Cardiac fibroblast (primary cell): ENCODE results near the gene PACRG.

Experiments
- DNase-seq, 2 donors: peaks; one replicate each; pipeline versions ENCODE4 v3.0.0 to v3.0.0-alpha.2; 2010; ENCODE audit warnings: low read depth in 2 of 2
- H3K4me3 ChIP-seq, 2 donors: replicated peaks in 1 of 2; 1 replicate in 1 of 2; 2 replicates in 1 of 2; pipeline ENCODE4 v1.5.1; 2011; ENCODE audit warnings: low read depth in 2 of 2, low read length in 2 of 2, mild to moderate bottlenecking in 2 of 2, moderate library complexity in 1 of 2
- TF ChIP-seq, protein P1 (sequence below): IDR thresholded peaks from one replicate; pipeline ENCODE4 v1.5.1; 2011; ENCODE audit warnings: low read depth, mild to moderate bottlenecking, low read length, inconsistent platforms

Gene PACRG

DNA sequence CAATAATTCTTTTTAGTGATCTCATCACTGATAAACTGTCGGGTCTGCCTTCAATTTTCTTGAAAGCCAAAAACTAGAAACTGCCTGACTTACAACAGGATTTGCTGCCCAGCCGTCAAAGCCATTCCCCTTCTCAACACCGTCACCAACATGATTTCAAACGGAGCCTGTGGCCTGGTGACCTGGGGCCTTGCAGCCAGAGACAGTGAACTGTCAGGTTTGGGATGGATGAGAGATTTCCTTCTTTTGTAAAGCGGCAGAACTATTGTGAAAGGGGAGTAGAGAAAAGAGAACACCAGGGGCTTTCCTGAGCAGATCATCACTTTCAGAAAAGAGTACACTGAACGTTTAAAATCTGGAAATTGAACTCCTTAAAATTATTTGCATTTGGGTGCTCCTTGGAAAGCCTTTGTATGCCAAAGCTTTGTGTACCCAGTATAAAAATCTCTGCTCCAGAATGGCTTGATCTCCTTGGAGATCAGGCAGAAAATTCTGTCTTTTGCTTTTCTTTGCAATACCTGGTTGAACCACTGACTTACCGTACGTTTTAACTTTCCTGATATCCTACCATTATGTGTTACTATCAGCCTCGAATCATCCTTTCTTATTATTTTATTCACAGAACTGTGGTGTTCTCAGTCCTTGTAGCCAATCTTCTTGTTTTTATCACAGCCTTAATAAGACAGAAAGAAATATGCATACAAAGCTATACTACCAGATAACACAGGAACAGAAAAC, 125.2 kb downstream of the PACRG start:
- no peak overlapping the region for H3K4me3 ChIP-seq
- DNase-seq = no peak
- TF ChIP-seq, protein P1, sequence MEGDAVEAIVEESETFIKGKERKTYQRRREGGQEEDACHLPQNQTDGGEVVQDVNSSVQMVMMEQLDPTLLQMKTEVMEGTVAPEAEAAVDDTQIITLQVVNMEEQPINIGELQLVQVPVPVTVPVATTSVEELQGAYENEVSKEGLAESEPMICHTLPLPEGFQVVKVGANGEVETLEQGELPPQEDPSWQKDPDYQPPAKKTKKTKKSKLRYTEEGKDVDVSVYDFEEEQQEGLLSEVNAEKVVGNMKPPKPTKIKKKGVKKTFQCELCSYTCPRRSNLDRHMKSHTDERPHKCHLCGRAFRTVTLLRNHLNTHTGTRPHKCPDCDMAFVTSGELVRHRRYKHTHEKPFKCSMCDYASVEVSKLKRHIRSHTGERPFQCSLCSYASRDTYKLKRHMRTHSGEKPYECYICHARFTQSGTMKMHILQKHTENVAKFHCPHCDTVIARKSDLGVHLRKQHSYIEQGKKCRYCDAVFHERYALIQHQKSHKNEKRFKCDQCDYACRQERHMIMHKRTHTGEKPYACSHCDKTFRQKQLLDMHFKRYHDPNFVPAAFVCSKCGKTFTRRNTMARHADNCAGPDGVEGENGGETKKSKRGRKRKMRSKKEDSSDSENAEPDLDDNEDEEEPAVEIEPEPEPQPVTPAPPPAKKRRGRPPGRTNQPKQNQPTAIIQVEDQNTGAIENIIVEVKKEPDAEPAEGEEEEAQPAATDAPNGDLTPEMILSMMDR = no peak

DNA sequence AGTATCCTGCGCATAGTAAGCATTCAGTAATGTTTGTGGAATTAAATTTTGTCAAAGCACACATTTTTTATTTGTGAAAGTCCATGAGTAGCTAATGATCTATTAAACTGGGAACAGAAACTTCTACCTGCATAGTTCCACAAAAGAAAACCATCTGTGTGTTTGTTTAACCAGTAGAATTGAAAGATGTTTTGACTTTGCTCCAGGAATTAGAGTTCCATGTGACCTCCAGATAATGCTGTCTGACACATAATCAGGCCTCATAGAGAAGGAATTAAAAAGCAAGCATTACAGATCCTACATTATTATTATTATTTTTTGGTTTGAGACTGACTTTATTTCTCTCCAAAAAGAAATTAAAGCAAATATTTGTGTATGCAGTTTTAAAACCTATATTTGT, 126.5 kb downstream of the PACRG start:
- TF ChIP-seq, protein P1 = no peak
- no peak overlapping the region for H3K4me3 ChIP-seq
- no peak for DNase-seq

DNA sequence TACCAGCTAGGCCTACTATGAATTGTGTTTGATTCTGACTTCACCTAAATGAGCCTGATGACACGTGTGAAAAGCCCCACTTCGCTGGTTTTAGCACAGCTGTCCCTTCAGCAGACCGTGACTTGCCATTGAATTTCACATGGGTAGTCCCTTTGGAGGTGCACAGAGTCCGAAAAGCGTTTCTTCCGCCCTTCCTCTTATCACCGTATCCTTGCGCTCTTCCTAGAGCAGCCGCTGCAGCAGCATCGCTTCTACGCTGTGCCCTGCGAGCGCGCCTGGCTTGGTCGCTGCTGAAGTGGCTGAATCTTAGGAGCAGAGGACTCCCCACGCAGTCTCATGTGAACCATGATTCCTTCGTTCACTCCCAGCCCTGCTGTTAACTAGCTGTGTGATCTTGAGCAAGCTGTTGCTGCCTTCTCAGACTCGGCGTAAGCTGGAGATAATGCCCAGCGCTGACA, 127.0 kb downstream of the PACRG start:
- no peak for DNase-seq
- TF ChIP-seq, protein P1 = no peak
- H3K4me3 ChIP-seq = no peak overlapping the region

DNA sequence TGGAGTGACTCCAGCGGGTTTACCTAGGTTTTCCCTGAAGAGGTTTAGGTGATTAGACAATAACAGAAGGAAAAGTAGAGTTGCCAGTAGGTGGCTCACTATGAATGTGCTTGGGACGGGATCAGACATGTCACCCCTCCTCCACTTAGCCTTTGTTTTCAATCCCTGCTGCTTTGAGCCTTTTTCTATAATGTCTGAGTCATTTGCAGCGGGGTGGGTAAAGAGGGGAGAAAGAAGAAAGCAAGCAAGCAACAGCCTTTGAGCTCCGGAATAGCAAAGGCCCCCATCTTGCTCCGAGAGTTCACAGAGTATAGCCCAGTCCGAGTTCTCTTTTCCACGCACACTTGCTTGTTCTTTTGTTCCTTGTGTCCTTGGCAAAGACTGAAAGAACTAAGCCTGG, 129.1 kb downstream of the PACRG start:
- DNase-seq = peak; percentile 82 to 86
- H3K4me3 ChIP-seq = no peak overlapping the region
- TF ChIP-seq, protein P1 = peak; percentile 59

DNA sequence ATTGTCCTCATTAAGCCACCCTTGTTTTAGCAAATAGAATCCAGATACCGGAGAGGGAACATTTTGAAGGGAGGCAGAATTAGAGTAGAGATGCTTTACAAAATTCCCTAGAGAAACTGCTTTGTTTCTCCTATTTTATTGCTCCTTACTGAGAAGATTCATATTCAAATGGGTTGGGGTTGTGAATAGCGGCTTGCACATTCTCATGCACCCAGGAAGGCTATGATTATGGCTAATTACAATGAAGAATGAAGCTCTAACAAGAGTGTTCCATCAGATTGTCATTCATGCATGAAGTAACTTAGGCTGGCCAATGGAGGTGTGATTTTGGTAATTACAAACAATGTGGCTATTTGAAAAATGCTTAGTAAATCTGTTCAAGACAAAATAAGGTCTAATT, 129.6 kb downstream of the PACRG start:
- TF ChIP-seq, protein P1 = no peak
- DNase-seq = no peak
- H3K4me3 ChIP-seq = no peak overlapping the region

DNA sequence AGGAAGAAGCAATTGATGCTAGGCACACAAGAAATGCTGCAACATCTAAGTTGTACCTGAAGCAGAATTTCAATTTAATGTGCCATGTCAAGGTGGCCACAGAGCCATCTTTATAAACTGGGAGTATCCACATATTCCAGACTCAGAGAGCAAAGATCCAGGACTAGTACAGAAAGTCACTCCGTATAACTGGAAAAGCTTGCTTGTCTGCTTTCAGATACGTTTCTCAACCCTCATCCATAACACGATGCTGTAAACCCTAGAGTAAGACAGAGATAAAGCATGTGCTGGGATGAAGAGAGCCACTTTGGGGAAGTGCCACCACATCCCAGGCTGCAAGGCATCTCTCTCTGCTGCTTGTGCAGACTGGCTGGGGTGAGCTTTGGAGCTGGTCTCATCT, 134.7 kb downstream of the PACRG start:
- TF ChIP-seq, protein P1 = no peak
- no peak overlapping the region for H3K4me3 ChIP-seq
- DNase-seq = no peak

DNA sequence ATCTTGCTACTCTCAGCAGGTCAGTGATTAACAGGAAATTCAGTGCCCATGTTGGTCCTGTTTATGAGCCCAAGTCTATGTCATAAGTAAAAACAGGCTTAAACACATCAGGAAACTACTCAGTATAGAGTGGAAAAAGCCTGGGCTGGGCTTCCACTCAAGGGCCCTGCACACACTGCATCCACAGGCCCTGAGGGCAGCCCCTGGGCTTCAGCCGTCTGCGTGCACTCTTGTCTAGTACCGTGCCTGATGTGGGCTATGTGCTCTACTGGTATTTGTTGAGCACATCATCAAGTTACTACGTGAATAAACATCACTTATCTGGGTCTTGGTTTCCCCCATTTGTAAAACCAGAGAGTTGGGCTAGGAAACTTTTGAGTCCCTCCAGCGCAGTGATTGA, 135.2 kb downstream of the PACRG start:
- DNase-seq = no peak
- TF ChIP-seq, protein P1 = no peak
- no peak overlapping the region for H3K4me3 ChIP-seq
